C4-2B (cell line): ENCODE measurements around the gene RASD1.

Source experiments
- H3K27ac ChIP-seq: fragments of 450-650 bp; 2 replicates; pipeline ENCODE4 v1.5.1; 2017
- ZFX ChIP-seq: fragments of 450-650 bp; IDR thresholded peaks from 2 replicates; pipeline ENCODE4 v1.6.1; 2017
- TF ChIP-seq, protein P1 (sequence below): fragments of 450-650 bp; conservative IDR thresholded peaks from 2 replicates; pipeline ENCODE4 v1.5.1; 2017; ENCODE audit warnings: mild to moderate bottlenecking

RASD1 gene

GRCh38 chr17:17540935-17541639 is 44.9 kb upstream of the RASD1 start:
- peak overlapping the region; percentile 95; the same call in 1 of the 2 replicates for H3K27ac ChIP-seq
- TF ChIP-seq ZFX, result no peak
- TF ChIP-seq, protein P1, sequence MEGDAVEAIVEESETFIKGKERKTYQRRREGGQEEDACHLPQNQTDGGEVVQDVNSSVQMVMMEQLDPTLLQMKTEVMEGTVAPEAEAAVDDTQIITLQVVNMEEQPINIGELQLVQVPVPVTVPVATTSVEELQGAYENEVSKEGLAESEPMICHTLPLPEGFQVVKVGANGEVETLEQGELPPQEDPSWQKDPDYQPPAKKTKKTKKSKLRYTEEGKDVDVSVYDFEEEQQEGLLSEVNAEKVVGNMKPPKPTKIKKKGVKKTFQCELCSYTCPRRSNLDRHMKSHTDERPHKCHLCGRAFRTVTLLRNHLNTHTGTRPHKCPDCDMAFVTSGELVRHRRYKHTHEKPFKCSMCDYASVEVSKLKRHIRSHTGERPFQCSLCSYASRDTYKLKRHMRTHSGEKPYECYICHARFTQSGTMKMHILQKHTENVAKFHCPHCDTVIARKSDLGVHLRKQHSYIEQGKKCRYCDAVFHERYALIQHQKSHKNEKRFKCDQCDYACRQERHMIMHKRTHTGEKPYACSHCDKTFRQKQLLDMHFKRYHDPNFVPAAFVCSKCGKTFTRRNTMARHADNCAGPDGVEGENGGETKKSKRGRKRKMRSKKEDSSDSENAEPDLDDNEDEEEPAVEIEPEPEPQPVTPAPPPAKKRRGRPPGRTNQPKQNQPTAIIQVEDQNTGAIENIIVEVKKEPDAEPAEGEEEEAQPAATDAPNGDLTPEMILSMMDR, result no peak

DNA sequence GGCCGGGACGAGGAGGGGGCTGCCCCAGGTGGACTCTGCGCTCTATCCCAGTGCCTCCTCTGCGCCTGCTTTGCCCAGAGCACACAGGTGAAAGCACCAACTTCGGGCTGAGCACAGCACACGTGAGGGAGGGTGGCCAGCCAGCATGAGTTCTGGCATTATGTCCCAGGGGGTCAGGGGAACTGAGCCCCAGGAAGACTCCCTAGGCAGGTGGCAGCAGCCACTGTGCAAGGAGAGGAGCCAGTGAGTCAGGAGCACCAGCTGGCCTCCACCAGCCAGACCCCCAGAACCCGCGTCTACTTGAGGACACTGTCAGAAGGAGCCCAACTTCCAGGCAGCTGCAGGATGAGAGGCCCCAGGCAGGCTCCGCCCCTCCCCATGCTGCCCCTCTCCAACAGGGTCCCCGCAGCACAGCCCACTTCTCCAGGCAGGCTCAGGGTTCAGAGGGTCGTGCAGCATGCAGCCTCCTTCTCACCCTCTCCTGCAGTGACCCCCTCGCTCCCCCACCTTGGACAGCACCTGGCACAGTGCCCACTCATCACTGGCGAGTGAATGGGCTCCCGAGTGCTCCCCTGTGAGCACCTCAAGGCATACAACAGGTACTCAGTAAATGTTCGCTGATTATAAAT is 44.2 kb upstream of the RASD1 start:
- TF ChIP-seq, protein P1, result no peak
- TF ChIP-seq ZFX, result no peak
- peak overlapping the region; percentile 95 for H3K27ac ChIP-seq

GRCh38 chr17:17539591-17539990 is 43.4 kb upstream of the RASD1 start:
- no peak for TF ChIP-seq ZFX
- TF ChIP-seq, protein P1, result no peak
- peak overlapping the region; percentile 95 for H3K27ac ChIP-seq

- peak overlapping the region; percentile 95 for H3K27ac ChIP-seq
- TF ChIP-seq ZFX, result no peak
- TF ChIP-seq, protein P1, result no peak
Measured at GRCh38 chr17:17538417-17539391, 42.5 kb upstream of the RASD1 start.

DNA sequence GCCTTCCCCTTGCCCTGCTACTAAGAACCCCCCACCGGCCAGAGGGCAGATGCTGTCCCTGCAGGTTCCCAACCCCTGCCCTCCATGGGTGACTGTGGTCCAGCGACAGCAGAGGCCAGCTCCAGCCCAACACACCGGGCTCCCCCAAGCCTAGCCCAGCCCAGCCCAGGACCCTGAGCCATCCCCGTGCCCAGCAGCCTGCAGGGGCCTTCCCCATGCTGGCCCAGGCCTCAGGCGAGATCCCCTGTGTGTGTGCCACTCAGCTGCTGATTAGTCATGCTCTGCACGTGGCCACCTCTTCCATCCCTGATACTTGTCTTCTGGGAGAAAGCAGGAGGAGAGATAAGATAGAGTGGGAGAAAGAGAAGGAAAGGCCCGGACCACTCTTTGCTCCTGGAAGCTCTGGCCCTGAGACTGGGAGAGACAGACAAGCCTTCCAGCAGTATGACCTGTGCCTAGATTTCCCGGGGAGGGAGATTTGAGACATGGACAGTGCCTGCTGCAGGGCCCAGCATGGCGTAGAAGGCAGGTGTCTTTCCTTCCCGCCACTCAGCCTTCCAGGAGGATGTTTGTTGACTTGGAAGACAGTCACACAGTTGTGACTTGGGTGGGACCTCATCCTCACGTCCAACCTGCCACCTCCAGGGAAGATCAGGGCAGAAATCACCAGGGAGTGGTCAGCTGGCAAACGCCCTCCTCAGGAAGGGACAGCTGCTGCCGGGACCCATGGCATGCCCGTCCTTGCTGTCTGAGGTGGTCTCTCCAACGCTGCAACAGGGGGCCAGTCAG is 41.3 kb upstream of the RASD1 start:
- TF ChIP-seq, protein P1, result no peak
- no peak for TF ChIP-seq ZFX
- peak overlapping the region; percentile 95 for H3K27ac ChIP-seq

GRCh38 chr17:17536702-17537101 is 40.5 kb upstream of the RASD1 start:
- peak overlapping the region; percentile 95 for H3K27ac ChIP-seq
- TF ChIP-seq, protein P1, result no peak
- no peak for TF ChIP-seq ZFX
